Cerebellar cortex (tissue), 1 donor: ENCODE data around the gene MXRA7.
"Not testable (repeated sequence)": the region's sequence is repeated elsewhere in the genome, so short reads cannot be mapped to it uniquely, and the experiment has no call there.

Source experiments
- DNase-seq: peaks from one replicate; pipeline ENCODE4 v3.0.0-alpha.2; 2015; ENCODE audit warnings: low spot score

Gene MXRA7

DNA sequence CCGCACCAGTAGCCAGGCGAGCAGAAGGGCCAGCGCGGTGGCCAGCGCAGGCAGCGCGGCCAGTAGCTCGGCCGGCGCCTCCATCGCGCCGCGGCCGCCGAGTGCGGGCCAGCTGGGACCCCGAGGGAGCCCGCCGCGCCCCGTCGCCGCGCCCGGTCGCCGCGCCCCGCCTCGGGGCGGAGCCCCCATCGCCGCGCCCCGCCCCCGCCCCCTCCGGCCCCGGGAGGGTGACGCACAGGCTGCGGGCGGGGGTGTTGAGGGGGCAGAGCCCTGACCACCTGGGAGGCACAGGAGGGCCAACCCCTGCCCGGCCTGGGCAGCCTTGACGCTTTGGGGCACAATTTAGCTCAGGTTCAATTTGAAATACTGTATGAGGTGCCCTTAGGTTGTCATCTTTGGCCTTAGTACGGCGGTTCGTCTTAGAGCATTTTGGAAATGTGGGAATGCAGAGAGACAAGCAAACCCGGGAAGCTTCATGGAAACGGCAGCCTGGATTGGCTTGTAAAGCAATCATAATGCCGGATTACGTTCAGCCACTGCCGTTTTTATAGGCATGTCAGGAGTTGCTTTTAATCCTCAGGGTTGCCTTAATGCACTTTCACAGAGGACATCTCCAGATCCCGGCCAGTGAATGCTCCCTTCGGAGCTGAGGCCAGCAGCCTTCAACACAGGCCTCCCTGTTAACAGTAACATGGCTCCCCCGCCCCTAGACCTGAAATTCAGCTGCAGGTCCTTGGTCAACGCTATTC is at the start of gene MXRA7:
Gene MXRA7, minus strand, starts transcription at position 103 of the 749 bp plus-strand sequence. Its CDS starts 19 bp downstream, at position 84.
- DNase-seq, result peak; percentile 75

- DNase-seq, result no peak
Measured at GRCh38 chr17:76758570-76758969, 47.8 kb upstream of the MXRA7 start.

- DNase-seq, result no peak
Measured at GRCh38 chr17:76757256-76757655, 46.5 kb upstream of the MXRA7 start.

DNA sequence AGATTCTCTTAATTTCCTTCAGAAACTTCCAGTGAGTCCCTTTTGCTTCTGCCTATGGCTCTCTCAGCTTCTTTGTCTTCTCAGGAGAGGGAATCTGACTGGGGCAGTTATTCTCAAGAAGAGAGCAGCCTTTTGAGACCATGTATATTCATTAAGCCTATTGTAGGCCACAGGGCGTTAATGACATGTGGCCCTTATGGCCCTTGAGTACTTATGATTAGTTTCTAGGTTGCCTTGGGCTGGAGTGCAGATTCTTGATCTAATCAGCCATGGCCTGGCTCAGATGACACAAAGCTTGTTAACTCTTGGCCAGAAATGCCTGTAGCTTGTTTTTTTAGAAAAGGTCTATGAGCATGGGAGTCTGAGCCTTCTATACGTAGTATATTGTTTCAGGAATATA is 44.5 kb upstream of the MXRA7 start:
- no peak for DNase-seq

- DNase-seq, result no peak
Measured at GRCh38 chr17:76753061-76753961, 42.5 kb upstream of the MXRA7 start.

GRCh38 chr17:76752006-76752405 is 41.2 kb upstream of the MXRA7 start:
- DNase-seq, result no peak

GRCh38 chr17:76751416-76751993 is 40.7 kb upstream of the MXRA7 start:
- DNase-seq, result no peak

- DNase-seq, result no peak
Measured at GRCh38 chr17:76748657-76749056, 37.9 kb upstream of the MXRA7 start.

GRCh38 chr17:76747716-76748363 is 37.1 kb upstream of the MXRA7 start:
- no peak for DNase-seq

DNA sequence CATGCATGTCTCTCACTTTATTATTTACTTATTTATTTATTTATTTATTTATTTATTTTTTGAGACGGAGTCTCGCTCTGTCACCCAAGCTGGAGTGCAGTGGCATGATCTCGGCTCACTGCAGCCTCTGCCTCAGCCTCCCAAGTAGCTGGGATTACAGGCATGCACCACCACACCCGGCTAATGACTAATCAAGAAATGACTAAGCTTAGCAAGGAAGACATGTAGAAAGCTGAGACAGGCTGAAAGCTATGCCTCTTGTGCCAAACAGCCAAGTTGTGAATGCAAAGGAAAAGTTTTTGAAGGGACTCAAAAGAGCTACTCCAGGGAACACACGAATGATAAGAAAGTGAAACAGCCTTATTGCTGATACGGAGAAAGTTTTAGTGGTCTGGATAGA is 35.0 kb upstream of the MXRA7 start:
- DNase-seq, result not testable (repeated sequence)

- no peak for DNase-seq
Measured at GRCh38 chr17:76744747-76745146, 34.0 kb upstream of the MXRA7 start.

DNA sequence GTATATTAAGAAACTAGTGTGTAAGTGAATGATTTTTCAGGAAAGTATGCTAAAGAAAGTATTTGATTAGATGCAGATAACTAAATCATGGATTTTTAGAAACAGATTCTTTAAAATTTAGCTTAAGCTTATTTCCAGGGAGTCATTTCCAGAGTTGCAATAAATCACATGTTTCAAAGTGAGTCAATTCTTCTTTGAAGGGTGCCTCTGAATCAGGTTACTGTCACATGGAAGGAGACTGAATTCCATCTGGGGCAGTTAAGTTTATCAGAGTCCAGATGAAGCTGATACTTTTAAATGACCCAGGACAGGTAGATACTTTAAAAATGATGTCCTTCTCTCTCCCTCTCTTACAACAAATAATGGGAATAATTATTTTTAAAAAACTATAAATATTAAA is 32.2 kb upstream of the MXRA7 start:
- DNase-seq, result no peak

- DNase-seq, result no peak
Measured at GRCh38 chr17:76740329-76741118, 29.8 kb upstream of the MXRA7 start.

DNA sequence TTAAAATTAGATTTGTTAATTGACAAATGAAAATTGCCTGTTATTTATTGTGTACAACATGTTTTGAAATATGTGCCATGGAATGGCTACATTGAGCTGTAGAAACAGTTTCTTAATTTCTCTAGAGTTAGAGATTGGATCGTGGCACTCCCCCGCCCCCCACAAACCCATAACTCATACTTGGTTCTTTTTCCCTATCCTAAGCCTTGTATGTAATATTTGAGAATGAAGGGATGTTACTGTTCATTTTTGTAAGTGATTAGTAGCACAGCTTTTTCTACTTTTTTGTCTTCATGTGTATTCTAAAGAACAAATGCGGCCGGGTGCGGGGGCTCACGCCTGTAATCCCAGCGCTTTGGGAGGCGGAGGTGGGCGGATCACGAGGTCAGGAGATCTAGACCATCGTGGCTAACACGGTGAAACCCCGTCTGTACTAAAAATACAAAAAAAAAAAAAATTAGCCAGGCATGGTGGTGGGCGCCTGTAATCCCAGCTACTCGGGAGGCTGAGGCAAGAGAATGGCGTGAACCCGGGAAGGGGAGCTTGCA is 28.9 kb upstream of the MXRA7 start:
- DNase-seq, result not testable (repeated sequence)

GRCh38 chr17:76738468-76738850 is 27.7 kb upstream of the MXRA7 start:
- DNase-seq, result peak; percentile 26

- peak; percentile 87 for DNase-seq
Measured at GRCh38 chr17:76737676-76738467, 27.1 kb upstream of the MXRA7 start, which contains the start of gene MFSD11. Gene MFSD11 (plus strand): TSS chr17:76738119. CDS start chr17:76738353, 234 bp downstream.

- peak; percentile 99 for DNase-seq
Measured at GRCh38 chr17:76737082-76737675, 26.4 kb upstream of the MXRA7 start, which contains the start of gene SRSF2. Gene SRSF2 (minus strand): TSS chr17:76737331. CDS start chr17:76737160, 171 bp downstream.

DNA sequence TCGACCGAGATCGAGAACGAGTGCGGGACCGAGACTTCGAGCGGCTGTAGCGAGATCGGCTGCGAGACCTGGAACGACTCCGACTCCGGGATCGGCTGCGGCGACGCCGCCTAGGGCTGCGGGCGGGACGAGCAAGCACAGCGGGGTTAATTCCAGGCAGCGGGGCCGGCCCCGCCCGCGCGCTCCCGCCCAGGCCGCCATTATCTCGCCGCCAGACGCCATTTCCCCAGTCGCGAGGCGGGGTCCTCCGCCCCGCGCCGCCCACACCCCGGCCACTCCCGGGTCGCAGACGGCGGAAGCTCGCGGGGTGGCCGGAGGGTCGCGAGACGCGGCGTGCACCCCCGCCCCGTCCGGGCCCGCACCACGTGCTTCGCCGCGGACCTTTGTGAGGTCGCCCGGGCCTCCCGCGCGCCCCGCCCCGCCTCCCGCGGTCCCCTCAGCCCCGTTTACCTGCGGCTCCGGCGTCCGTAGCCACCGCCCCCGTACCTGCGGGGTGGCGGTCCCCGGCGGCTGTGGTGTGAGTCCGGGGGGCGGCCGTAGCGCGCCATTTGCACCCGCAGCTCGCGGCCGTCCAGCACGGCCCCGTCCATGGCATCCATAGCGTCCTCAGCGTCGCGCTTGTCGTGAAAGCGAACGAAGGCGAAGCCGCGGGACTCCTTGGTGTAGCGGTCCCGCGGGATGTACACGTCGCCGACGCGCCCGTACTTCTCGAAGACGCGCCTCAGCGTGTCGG is 25.8 kb upstream of the MXRA7 start:
- DNase-seq, result peak; percentile 42
